Medulla oblongata (tissue), 1 donor: Measurements from ENCODE around the gene MTHFD2.

Source experiments
- DNase-seq: peaks from one replicate; pipeline ENCODE4 v3.0.0-alpha.2; 2015; ENCODE audit errors: extremely low spot score

MTHFD2 gene

DNA sequence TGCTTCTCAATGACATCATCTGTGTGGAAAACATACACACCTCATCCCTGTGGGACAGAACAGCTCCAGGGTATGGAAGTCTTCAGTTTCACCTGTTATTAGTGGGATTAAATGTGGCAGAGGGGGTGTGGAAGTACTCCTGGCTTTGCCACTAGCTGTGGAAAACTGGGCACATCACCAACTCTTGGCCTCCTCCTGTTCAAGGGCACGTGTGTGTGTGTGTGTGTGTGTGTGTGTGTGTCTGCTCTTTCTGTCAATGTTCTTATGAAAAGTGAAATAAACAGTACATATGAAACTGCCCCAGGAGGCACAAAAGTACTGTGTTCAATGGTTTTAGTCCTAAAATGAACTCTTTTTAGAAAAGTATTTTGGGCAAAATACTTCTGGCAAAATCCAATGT lies 65.9 kb downstream of the MTHFD2 start:
- no peak for DNase-seq

DNA sequence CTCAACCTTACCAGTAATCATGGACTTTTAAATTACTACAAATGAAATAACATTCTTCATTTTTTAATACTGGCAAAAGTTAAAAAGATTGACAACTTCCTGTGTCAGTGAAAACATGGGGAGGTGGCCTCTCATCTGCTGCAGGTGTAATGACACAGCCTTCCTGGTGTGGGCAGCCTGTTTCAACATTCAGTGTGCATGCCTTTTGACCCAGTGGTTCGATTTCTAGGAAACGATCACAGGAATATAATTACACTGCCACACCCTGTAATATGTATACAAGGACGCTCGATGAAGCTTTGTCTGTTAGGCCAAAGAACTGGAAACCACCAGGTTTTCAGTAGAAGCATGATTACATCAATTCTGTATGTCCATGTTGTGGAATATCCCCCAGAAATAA lies 68.7 kb downstream of the MTHFD2 start:
- DNase-seq = no peak
